NCI-H1436 treated with DMSO at 0.1 percent for 48 hours (cell line): ENCODE data around the gene B3GNT5.

Experiments used
- DNase-seq: peaks from one replicate; lab custom pipeline; 2025; lab: John Stamatoyannopoulos, UW

B3GNT5 gene

DNA sequence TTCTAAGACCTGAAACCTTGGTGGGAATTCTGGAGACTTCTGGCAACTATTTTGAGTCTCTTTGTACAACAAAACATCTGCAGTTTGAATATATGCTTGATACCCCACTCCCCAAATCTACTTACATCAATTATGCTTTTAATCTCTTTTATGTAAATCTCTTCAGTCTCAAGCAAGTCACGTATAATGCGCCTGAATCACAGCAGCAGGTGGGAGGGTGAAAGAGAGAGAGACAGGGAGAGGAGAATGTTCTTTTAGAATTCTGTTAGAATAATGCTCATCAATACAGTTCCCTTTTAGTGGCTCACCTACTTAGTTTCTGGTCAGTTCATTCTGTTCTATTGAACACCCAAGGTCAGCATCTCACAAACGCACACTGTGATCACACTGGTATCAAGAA lies 22.2 kb upstream of the B3GNT5 start:
- no peak for DNase-seq

DNA sequence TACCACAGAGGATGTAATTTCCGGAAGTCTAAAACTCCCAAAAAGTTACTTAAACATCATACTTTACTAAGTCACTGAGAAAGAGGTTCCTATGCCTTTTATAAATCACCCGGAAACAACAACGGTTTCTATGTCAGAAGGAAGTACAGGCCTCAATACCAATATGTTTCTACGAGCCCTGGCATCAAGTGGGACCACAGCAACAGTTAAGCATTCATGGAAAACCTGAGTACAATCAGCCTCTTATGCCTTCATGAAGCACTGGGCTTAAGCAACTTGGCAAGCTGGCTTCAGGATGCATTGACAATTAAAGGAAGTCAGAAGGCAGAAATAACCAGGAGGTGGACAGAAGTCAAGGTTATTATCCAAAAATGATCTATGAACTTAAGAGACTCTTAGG lies 19.1 kb upstream of the B3GNT5 start:
- no peak for DNase-seq

DNA sequence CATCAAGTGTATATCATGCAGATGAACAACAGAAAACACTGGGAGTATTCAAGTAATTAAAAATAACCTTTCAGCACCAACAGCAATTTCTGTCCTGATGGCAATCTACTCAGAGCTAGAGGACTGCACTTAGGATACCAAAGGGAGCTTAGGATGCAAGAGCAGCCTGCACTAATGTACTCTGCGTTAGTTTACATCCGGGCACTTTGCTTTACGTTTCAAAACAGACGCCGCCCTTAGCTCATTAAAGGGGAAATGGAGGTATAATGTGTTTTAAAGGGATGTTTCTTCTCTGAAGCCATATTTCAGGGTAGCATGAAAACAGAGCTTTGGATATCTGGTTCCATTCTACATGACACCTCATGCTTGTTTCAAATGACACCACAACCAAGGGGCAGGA lies 14.0 kb upstream of the B3GNT5 start:
- no peak for DNase-seq

DNA sequence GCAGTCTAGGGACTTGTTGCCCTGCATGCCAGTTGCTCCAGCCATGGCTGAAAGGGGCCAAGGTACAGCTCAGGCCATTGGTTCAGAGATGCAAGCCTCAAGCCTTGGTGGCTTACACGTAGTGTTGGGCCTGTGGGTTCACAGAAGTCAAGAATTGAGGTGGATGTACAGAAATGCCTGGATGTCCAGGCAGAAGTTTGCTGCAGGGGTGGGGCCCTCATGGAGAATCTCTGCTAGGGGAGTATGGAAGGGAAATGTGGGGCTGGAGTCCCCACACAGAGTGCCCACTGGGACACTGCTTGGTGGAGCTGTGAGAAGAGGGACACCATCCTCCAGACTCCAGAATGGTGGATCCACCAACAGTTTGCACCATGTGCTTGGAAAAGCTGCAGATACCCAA lies 10.6 kb upstream of the B3GNT5 start:
- no peak for DNase-seq

DNA sequence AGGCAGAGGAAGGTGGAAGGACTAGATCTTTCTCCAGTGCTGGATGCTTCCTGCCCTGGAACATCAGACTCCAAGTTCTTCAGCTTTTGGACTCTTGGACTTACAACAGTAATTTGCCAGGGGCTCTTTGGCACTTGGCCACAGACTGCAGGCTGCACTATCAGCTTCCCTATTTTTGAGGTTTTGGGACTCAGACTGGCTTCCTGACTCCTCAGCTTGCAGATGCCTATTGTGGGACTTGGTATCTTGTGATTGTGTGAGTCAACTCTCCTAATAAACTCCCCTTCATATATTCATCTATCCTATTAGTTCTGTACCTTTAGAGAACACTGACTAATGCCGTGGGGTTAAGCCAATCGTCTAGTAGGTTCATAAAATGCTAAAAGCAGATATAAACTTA lies 8.8 kb upstream of the B3GNT5 start:
- no peak for DNase-seq

DNA sequence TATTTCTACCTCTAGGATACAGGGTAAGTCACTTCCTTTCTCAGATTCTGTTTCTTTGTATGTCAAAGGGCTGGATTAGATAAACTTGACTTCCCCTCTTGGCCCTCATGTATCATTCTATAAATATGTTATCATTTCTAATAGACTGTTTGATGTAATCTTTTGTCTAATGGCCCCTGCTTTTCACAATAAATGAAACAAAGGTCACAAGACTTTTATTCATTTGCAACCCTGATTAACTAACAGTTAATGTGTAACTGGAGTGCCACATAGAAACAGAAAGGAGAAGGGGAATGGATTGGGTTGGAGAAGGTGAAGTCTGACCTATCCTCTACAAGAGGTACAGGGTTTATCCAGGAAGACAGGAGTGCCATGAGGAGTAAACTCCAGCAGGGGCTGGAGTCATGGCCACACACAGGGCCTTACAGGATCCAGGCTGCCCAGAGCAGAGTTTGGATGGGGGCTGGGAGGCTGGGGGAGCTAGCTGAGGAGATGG lies 8.0 kb upstream of the B3GNT5 start:
- DNase-seq = no peak

DNA sequence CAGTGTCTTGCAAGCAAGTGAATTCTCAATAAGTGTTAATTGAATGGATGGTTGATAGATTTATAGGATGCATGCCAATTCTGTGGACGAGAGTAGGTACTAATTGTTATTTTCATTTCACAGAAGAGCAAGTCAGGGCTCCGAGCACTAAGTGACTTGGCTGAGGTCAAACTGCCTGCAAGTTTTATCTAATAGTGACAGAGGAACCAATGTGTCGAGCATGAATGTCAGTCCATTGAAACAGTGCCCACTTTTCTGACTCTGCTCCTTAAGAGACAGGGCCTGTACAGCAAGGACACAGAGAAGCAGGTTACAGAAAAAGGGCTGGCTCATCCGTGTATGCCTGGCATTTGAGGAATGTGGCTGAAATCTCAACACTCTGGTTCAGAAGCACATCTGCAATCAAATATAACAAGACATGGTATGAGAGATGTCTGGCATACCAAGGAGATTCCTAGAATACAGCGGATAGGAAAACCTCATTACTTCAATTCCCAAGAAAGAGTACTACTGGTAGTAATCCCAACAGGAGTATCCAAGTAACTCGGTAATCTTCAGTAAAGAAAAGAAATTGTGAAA lies 6.0 kb upstream of the B3GNT5 start:
- DNase-seq = no peak

DNA sequence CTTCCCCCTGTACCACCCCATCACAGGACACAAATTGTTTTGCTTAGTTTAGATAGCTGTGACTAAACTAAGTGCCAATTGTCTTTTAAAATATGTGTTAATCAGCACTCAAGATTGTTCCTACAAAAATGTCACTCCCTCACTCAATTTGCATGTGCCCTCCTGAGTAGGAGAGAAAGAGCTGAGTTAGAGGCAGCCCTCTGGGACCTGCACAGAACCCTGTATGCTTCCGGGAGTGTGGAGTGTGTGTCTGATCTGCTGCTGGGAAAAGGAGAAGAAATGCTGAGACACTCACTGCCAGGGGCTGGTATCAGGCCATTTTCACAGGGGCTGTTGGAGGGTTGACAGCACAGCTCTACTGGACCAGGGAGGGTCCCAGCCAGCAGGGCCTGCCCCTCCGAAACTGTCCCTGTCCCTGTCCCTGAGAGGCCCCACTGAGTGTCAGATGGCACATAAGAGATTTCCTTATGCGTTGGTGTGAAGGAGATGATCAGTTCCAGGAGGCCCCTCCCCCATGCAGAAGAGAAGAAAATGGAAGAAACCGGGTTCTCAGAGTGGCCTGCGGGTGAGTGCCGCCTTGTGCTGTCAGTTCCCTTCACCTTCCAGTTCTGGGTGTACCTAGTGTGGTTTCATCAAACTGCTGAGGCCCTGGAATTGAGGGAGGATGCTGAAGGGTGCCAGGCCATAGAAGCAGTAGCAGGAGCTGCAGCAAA lies 3.9 kb upstream of the B3GNT5 start:
- DNase-seq = no peak

DNA sequence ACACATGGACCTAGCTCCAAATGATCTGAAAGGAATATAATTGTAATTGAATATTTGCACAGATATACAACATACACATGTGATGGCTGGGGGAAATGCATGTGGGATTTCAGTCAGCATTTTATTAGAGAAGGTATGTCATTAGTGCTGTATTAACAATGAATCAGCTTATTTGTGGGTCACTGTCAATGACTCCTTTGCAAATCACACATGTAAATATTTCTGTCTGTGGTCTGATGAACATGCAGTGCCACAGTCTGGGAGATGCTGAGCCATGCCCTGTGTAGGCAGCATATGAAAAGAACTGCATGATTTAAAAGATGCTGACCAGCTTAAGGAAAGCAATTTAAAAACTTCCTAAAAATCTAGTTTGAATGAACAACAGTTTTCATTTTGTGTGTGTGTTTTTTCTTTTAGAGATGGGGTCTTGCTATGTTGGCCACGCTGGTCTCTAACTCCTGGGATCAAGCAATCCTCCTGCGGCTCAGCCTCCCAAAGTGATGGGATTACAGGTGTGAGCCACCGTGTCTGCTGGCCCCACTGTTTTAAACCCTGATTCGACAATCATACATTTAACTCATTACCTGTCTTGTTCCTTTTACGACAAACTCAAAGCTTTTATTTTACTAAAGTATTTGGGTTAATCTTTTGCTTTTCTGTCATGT lies 803 bp upstream of the B3GNT5 start:
- DNase-seq = no peak

DNA sequence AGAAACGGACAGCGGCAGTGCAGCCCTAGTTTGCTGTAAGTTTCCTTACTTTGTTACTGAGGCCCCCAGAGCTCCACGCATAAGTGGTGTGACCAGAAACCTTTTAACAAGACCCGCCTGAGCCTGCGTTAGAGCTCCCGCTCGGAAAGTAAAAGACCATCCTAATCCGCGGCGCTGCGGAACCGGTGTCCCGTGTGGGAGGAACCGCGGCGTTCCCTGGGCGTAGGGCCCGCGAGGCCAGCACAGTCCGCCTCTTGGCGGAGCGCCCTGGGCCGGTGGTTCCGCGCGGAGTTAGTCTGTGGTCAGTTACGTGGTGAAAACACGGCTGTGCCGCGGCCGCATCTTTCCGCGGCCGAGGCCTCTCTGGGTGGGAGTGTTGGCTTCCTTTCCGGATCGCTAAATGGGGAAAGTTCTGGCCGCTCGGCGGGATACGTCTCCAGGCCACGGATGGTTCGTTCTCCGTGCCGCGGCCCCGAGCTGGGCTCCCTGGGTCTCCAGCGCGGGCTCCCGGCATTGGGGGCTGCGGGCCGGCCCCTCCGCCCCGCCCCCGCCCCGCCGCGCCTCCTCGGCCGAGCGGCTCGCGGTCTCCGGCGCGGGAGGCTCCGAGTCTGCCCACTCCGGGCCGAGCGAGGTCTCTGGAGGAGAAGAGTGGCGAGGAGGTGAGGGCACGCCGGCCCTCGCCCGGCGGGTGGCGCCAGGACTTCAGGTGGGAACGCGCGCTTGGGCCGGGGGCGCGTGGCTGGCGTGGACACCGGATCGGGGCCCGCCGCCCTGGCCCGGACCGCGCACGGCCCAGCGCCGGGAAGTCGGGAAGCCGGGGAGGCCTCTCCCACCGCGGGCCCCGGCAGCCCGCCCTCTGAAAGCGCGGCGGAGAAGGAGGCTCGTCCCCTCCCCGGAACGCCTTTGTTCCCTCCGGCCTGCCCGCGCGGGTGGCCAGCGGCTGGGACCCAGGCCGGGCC lies 754 bp downstream of the B3GNT5 start:
- no peak for DNase-seq

DNA sequence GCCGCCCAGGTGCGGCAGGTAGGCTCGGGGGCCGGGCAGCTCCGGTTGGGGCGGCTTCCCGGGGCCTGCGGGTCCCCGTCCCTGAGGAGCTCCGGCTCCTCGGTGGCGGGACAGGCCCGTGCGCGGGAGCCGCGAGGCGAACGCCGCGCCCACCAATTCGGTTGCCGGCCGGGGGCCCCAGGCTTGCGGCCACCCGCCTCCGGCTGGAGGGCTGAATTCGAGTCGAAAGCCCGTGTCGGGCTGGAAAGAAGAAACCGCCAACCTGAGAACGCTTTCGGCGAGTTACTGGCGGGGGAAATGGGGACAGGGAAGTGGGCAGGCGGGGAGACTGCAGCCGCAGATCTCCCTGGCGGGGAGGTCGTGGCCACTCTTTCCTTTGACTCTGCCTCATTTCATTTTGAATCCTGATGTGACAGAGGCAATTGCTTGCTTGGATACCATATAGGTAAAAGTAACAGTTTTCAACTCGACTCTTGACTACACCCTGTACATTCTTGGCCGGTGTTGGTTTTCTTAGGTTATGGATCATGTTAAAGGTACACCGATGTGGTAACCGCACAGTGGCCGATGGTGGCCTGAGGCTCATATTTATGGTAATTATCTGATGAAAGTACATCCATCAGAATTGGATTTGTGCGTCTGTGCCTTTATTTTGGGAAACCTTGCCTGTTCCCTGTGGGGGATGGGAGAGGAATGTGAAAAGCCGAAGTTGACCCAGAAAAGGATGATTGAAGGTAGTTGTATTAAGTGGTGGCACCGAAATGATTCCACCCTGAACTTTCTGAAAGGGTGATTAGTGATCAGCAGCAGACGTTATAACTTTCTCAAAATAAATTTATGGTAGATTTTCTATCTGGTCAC lies 1.7 kb downstream of the B3GNT5 start:
- DNase-seq = no peak

DNA sequence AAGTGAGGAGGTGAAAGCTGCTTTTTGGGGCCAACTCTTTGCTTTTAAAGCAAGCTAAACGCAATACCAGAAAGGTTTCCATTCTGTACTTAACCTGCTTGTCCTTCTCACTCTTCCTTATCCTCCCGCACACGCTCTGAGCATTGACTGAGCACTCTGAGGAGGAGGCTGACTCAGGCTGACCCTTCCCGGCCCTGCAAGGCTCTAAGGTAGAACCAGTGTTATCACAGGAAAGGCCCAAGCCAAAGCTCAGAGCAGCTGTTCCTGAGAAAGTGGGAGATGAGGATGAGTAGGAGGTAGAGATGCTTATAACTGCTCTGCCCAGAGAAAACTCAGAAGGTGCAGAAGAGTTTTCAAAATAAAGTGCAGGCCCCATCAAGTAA lies 2.3 kb downstream of the B3GNT5 start:
- DNase-seq = peak; percentile 26

DNA sequence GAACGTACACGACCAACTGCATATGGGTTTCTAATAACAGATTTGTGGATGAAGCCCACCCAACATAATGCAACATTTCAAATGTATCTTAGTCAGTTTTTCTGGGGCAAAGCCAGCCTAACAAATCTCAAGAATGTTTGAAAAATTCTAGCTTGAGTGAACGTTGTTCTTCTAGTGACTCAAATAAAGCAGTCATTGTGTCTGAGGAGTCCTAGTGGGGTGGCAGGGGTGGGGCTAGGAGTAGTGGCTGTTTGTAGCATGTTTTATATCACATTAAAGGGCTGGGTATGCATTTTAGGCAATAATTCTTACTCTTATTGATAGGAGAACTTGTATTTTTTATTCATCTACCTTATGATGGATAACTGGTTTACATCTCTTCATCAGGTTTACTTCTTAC lies 6.0 kb downstream of the B3GNT5 start:
- no peak for DNase-seq

DNA sequence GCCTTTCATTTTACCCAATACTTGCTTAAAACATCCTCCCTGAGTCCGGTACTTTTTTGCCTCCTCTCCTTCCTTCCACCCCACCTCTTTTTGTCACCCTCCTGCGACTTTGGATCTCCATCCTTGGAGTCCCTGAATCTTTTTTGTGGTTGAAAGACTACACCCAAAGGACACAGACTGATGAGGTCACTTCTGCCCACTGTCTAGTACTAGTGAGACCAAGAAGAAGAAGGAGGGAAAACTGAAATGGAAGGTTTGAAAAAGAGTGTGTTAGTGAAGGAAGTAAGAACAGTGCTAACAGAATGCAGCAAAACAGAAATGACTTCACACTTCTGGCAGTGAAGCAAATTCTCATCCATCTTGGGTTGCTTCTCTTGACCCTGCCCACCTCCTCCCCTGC lies 6.6 kb downstream of the B3GNT5 start:
- DNase-seq = no peak

DNA sequence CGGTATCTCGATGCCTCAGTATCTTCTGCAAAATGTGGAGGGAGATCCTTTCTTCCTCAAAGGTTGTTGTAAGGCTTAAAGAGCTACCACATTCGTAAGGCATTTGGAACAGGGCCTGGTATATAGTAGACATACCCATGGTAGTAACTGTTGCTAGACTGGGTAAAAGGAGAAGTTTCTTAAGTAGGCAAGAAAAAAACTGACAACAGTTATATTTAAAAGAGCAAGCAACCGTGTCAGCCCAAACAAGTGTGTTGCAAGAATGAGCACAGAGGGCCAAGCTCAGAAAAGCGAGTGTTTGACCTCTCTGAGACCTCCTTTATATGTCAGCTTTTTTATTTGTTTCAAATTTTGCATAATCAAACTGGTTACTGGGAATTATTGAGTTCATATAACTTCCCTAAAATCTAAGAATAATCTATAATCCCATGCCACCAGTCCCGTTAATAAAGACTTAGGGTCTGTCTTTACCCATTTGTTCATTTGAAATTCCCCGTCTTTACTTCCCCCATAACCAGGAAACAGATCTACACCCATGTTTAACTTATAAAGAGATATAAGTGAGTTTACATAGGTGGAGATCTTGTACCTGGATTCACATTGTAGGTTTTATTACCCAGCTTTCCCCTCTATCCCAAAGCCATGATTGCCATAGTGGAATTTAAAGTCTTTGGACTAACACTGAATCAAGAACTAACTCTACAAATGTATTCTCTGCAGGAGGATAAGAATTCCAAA lies 7.3 kb downstream of the B3GNT5 start:
- DNase-seq = no peak

DNA sequence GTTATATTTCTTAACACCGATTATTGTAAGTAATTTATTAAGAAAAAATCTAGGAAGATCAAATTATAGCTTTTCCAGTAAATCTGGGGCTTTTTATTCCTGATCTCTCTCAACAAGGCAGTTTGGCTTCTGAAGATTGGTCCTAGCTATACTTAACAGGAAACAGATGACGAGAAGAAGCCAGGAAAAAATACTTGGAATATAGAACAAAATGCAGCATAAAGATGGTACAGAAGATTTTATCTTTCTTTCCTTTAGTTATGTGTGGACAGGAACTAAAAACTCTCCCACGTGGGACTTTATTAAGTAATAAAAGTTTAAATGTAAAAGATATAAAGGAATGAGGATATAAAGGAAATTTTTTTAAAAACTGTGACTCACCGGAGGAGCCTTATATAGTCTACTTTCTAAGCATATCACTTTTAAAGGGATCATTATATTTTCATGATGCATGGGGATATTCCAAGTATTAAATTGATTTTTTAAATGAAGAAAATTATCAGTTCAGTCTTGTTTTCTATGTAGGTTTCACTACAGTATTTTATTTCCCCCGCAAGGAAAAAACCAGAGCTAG lies 8.2 kb downstream of the B3GNT5 start:
- no peak for DNase-seq

DNA sequence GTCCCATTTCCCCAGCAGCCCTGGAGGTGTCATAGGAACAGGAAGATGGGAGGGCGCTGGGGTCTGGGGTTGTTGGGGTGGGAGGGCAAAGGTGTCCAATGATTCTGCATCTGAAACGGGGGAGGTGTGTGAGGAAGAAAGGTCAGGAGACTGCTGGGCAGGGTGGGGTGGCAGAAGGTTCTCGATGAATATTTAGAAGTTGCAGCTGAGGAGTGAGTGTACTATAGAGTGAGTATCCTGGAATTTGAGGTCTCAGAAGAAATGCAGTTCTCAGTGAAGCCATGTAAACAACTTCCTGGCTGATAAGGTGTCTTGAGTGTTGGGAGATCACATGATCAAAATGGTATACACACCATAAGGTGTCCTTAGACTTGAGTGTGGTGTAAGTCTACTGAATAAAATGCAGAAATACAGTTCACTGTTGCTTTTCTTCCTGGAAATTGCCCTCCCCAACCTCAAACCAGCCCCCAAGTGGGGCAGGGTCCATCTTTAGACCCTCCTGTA lies 9.9 kb downstream of the B3GNT5 start:
- no peak for DNase-seq

DNA sequence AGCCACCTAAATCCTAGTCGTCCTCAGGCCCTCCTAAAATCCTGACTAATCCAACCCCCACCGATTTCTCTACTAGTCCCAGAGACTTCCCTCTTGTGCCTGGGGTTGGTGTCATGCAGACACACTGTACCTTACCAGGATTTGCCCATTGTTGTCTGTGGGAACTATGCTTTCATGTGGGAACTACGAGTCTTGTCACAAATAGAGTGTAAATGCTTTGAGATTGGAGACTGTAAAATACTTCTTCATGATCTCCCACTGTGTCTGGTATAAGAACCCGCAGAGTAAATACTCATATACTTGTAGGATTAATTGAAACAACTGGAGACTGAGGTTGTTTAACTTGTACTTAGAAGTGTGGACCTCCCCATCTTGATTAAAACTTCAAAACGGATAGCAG lies 11.2 kb downstream of the B3GNT5 start:
- DNase-seq = no peak

DNA sequence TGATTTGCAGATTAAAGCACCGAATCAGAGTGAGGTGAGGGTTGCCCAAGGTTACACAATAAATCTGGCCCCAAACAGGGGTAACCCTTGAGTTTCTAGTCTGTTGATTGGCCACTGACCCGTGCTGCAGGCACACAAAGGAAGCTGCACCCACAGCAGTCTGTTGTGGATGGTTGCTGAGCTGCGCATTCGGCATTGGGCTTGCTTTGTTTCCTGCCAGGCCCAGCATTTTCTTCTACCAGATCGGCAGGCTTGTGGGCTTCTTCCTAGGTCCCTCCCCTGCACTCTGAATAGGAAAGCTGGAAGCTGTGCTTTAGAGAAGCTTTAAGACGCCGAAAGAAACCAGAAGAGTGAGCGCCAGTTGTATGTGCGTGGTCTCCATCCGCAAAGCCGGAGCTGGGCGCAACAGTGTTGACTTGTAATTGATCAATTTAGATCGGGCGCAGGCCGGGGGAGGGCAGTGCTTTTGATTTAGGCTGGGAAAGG lies 12.1 kb downstream of the B3GNT5 start:
- DNase-seq = no peak

DNA sequence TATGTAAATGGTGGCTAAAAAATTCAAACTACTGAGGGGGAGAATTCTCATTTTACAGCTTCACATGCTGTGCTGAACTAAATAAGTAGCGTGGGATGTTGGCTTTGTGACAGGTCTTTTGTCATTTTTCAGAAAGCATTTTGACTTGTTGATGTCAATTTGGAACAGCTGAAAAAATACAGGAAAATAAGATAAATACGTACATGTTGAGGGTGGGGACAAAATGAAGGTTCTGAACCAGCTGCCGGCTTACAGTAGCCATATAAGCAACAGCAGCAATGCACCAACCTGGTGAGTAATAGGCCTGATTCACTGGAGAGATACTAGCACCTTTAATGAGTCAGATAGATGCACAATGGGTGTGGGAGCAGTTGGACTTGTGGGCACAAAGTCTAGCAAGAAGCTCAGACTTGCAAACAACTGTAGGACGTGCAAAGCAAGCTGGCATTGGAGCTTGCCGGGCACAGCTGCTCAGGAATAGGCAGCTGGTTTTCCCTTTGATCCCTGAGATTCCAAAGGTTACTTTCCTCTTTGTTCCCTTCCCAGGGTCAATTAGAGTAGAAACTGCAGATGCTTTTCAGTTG lies 12.9 kb downstream of the B3GNT5 start:
- no peak for DNase-seq
